Measurements from ENCODE around the gene TMPRSS13. TPM values are rescaled to one million over a fixed set of nuclear protein-coding genes. Genes with fewer than 3 reads are reported as not detected.
A peak's percentile ranks its signal among the peaks of the same experiment; 100 is the strongest.

Gene TMPRSS13
- total RNA-seq, 6 experiments from 2014 or later: 0.09 to 0.61 (median 0.12) TPM; not detected in 3

GRCh38 chr11:117919781-117920221 lies 9.4 kb downstream of the TMPRSS13 start:
- TF ChIP-seq POLR2A (IDR thresholded peaks at IDR 0.05) (no peak), CTCF (IDR thresholded peaks at IDR 0.05) (no peak)
- Histone ChIP-seq H3K36me3 (no peaks in the 10 kb centered on the region), H3K9me3 (no peaks in the 10 kb centered on the region), H3K27me3 (no peaks in the 10 kb centered on the region), H3K4me1 (no peaks in the 10 kb centered on the region), H3K27ac (no peak overlapping the region), H3K4me3 (no peak overlapping the region)
- 50% methylated on average over 2 of the region's 4 CpGs for WGBS (ENCODE audit: insufficient coverage, low coverage, low lambda C conversion rate, missing lambda C conversion rate)
- ATAC-seq (no peak), DNase-seq (peak in 1 of 3 donors; percentile 23)
- intact Hi-C loops (cut with DNase I): no loop called here

GRCh38 chr11:117919341-117919740 lies 9.9 kb downstream of the TMPRSS13 start:
- Histone ChIP-seq H3K9me3 (no peaks in the 10 kb centered on the region), H3K4me3 (no peak overlapping the region), H3K27ac (no peak overlapping the region), H3K36me3 (no peaks in the 10 kb centered on the region), H3K4me1 (no peaks in the 10 kb centered on the region), H3K27me3 (no peaks in the 10 kb centered on the region)
- WGBS (ENCODE audit: insufficient coverage, low coverage, low lambda C conversion rate, missing lambda C conversion rate): 24% methylated on average over 4 of the region's 4 CpGs
- DNase-seq (peak in 1 of 3 donors; percentile 28), ATAC-seq (peak in 1 of 4 donors; percentile 19)
- TF ChIP-seq POLR2A (IDR thresholded peaks at IDR 0.05): no peak
- no peak for TF ChIP-seq CTCF (IDR thresholded peaks at IDR 0.05)
- intact Hi-C loops (cut with DNase I): no loop called here

GRCh38 chr11:117918366-117919255 lies 10.6 kb downstream of the TMPRSS13 start:
- no peaks in the 10 kb centered on the region for H3K4me1 ChIP-seq
- H3K36me3 ChIP-seq: no peaks in the 10 kb centered on the region
- ATAC-seq: no peak
- intact Hi-C loops (cut with DNase I): no loop called here
- H3K9me3 ChIP-seq: no peaks in the 10 kb centered on the region
- WGBS (ENCODE audit: insufficient coverage, low coverage, low lambda C conversion rate, missing lambda C conversion rate): 68% methylated on average over 5 of the region's 17 CpGs
- no peak overlapping the region for H3K4me3 ChIP-seq
- no peak overlapping the region for H3K27ac ChIP-seq
- H3K27me3 ChIP-seq: no peaks in the 10 kb centered on the region
- TF ChIP-seq CTCF (IDR thresholded peaks at IDR 0.05) (no peak), POLR2A (IDR thresholded peaks at IDR 0.05) (no peak)
- DNase-seq: peak in 1 of 3 donors; percentile 33

GRCh38 chr11:117917591-117918151 lies 11.5 kb downstream of the TMPRSS13 start:
- DNase-seq (peak in 1 of 3 donors; percentile 25), ATAC-seq (no peak)
- no peaks in the 10 kb centered on the region for H3K4me1 ChIP-seq
- intact Hi-C loops (cut with DNase I): no loop called here
- no peaks in the 10 kb centered on the region for H3K36me3 ChIP-seq
- no peaks in the 10 kb centered on the region for H3K27me3 ChIP-seq
- H3K4me3 ChIP-seq: no peak overlapping the region
- TF ChIP-seq CTCF (IDR thresholded peaks at IDR 0.05) (no peak), POLR2A (IDR thresholded peaks at IDR 0.05) (no peak)
- 86% methylated on average over 2 of the region's 5 CpGs for WGBS (ENCODE audit: insufficient coverage, low coverage, low lambda C conversion rate, missing lambda C conversion rate)
- H3K27ac ChIP-seq: no peak overlapping the region
- H3K9me3 ChIP-seq: no peaks in the 10 kb centered on the region
